ENCODE results near the gene STIM2.

- TF ChIP-seq, protein P1, sequence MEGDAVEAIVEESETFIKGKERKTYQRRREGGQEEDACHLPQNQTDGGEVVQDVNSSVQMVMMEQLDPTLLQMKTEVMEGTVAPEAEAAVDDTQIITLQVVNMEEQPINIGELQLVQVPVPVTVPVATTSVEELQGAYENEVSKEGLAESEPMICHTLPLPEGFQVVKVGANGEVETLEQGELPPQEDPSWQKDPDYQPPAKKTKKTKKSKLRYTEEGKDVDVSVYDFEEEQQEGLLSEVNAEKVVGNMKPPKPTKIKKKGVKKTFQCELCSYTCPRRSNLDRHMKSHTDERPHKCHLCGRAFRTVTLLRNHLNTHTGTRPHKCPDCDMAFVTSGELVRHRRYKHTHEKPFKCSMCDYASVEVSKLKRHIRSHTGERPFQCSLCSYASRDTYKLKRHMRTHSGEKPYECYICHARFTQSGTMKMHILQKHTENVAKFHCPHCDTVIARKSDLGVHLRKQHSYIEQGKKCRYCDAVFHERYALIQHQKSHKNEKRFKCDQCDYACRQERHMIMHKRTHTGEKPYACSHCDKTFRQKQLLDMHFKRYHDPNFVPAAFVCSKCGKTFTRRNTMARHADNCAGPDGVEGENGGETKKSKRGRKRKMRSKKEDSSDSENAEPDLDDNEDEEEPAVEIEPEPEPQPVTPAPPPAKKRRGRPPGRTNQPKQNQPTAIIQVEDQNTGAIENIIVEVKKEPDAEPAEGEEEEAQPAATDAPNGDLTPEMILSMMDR (IDR thresholded peaks at IDR 0.05), result no peak
- TF ChIP-seq POLR2A (IDR thresholded peaks at IDR 0.05), result no peak
Observed at GRCh38 chr4:26993967-26994366, 133.3 kb downstream of the STIM2 start.

Measured in esophagus squamous epithelium (tissue), 4 donors.